ENCODE measurements around the gene MTOR. TPM values are rescaled to one million over a fixed set of nuclear protein-coding genes. Genes with fewer than 3 reads are reported as not detected.
"Not testable (repeated sequence)": the region's sequence is repeated elsewhere in the genome, so short reads cannot be mapped to it uniquely, and the experiment has no call there.

MTOR gene
- total RNA-seq: 60.6 and 66.3 TPM in 2 replicates
- long read RNA-seq, full-length matches to known transcripts: 5 of 42 reads
- long read RNA-seq, partial matches to known transcripts: 24 of 42 reads
- long read RNA-seq, other reads (novel, unspliced or antisense): 13 of 42 reads

DNA sequence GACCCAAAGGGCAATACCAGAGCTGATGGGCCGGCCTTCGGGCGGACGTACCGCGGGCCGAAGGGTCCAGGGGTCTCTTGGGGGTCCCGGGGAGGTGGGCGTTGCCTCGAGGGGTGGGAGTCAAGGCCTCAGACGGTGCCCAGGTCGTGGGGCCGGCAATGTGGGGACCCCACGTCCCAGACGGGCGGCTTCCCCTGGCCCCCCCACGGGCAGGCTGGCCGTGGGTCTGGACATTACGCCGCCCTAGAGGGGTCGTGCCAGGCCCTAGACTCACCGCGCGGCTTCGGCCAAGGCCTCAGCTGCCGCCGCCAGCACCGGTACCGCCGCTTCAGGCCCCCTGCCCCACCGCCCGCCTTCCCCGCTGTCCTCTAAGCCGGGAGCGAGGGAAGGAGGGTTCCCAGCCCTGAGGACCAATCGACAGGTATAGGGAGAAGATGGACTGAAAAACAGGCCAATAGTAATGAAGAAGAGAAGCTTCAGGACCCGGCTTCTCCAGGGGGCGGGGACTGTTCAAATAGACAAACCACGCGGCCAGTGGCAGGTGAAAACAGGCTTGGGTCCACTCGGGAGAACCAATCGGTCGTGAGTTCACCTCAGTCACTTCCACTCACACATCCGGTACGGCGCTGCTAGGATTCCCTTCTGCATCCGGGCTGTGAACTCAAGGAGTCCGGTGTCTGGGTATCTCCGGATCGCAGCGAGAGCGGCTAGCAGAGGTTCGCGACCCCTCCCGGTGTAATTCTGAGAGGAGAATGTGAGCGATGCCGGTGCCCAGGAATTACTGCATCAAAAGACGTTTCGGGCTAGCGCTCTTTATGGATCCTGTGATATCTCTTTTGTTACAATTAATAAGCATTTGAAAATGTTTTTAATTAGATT is at the start of gene MTOR:
TSS of gene MTOR (minus strand) at position 381 of the 879 bp plus-strand sequence. CDS start 3,142 bp downstream, outside the sequence.
- H3K36me3 Mint-ChIP-seq (ENCODE audit: insufficient read depth): peaks cover 6% of the 10 kb centered on the region
- DNase-seq (ENCODE audit: low spot score, unreplicated experiment): peak; percentile 92
- no peaks in the 10 kb centered on the region for H3K9me3 Mint-ChIP-seq (ENCODE audit: low read depth)
- TF ChIP-seq CTCF (IDR thresholded peaks at IDR 0.05; ENCODE audit: unreplicated experiment): no peak
- H3K4me1 Mint-ChIP-seq (ENCODE audit: low read depth): peaks cover 7% of the 10 kb centered on the region
- H3K27ac Mint-ChIP-seq: peak within 1 kb of the TSS; percentile 94
- H3K27me3 Mint-ChIP-seq: no peaks in the 10 kb centered on the region
- H3K4me3 Mint-ChIP-seq (ENCODE audit: low read depth): peak within 1 kb of the TSS; percentile 92

GRCh38 chr1:11309385-11309784 is 47.0 kb upstream of the MTOR start:
- H3K9me3 Mint-ChIP-seq (ENCODE audit: low read depth): no peaks in the 10 kb centered on the region
- peaks cover 27% of the 10 kb centered on the region for H3K27me3 Mint-ChIP-seq
- H3K36me3 Mint-ChIP-seq (ENCODE audit: insufficient read depth): no peaks in the 10 kb centered on the region
- DNase-seq (ENCODE audit: low spot score, unreplicated experiment): no peak
- no peak for TF ChIP-seq CTCF (IDR thresholded peaks at IDR 0.05; ENCODE audit: unreplicated experiment)
- H3K27ac Mint-ChIP-seq: no peak overlapping the region
- H3K4me1 Mint-ChIP-seq (ENCODE audit: low read depth): peaks cover 15% of the 10 kb centered on the region
- H3K4me3 Mint-ChIP-seq (ENCODE audit: low read depth): no peak overlapping the region

GRCh38 chr1:11308699-11309224 is 46.4 kb upstream of the MTOR start:
- Mint-ChIP-seq H3K27me3 (peaks cover 26% of the 10 kb centered on the region), H3K4me1 (ENCODE audit: low read depth) (peaks cover 15% of the 10 kb centered on the region), H3K9me3 (ENCODE audit: low read depth) (no peaks in the 10 kb centered on the region), H3K36me3 (ENCODE audit: insufficient read depth) (no peaks in the 10 kb centered on the region), H3K27ac (no peak overlapping the region), H3K4me3 (ENCODE audit: low read depth) (no peak overlapping the region)
- TF ChIP-seq CTCF (IDR thresholded peaks at IDR 0.05; ENCODE audit: unreplicated experiment): no peak
- DNase-seq (ENCODE audit: low spot score, unreplicated experiment): no peak

DNA sequence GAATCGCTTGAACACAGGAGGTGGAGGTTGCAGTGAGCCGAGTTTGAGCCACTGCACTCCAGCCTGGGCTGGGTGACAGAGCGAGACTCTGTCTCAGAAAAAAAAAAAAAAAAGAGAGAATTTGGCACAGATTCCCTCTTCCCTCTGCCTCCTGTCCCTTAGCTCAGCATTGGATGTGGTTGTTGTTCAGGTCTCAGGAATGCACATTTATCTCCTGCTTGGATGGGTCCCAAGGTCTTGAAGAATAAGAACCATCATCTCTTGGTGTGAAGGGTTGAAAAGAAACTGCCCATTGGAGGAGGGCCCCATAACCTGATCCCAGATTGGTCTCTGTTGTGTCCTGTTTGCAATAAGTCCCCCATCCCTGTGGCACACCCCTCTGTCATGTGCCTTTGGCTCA is 45.5 kb upstream of the MTOR start:
- Mint-ChIP-seq H3K4me3 (ENCODE audit: low read depth) (no peak overlapping the region), H3K27ac (no peak overlapping the region), H3K9me3 (ENCODE audit: low read depth) (no peaks in the 10 kb centered on the region), H3K4me1 (ENCODE audit: low read depth) (peaks cover 15% of the 10 kb centered on the region), H3K27me3 (peaks cover 26% of the 10 kb centered on the region), H3K36me3 (ENCODE audit: insufficient read depth) (no peaks in the 10 kb centered on the region)
- no peak for TF ChIP-seq CTCF (IDR thresholded peaks at IDR 0.05; ENCODE audit: unreplicated experiment)
- DNase-seq (ENCODE audit: low spot score, unreplicated experiment): no peak

DNA sequence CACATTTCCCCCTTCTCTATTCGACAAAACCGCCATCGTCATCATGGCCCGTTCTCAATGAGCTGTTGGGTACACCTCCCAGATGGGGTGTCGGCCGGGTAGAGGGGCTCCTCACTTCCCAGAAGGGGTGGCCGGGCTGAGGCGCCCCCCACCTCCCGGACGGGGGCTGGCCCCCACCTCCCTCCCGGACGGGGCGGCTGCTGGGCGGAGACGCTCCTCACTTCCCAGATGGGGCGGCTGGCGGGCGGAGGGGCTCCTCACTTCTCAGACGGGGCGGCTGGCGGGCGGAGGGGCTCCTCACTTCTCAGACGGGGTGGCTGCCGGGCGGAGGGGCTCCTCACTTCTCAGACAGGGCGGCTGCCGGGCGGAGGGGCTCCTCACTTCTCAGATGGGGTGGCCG is 43.2 kb upstream of the MTOR start:
- not testable (repeated sequence) for H3K4me3 Mint-ChIP-seq (ENCODE audit: low read depth); H3K9me3 Mint-ChIP-seq (ENCODE audit: low read depth); DNase-seq (ENCODE audit: low spot score, unreplicated experiment); H3K36me3 Mint-ChIP-seq (ENCODE audit: insufficient read depth); H3K27ac Mint-ChIP-seq
- peaks cover 15% of the 10 kb centered on the region for H3K4me1 Mint-ChIP-seq (ENCODE audit: low read depth)
- peaks cover 13% of the 10 kb centered on the region for H3K27me3 Mint-ChIP-seq

Data from progenitor cell of endocrine pancreas (in vitro differentiated cells).